ENCODE measurements around the gene GTF3C2. TPM values are rescaled to one million over a fixed set of nuclear protein-coding genes. Genes with fewer than 3 reads are reported as not detected.
A peak's percentile ranks its signal among the peaks of the same experiment; 100 is the strongest.

Gene GTF3C2
- total RNA-seq, 3 donors from 2014 or later = 32.6 to 63.5 (median 55.7) TPM

DNA sequence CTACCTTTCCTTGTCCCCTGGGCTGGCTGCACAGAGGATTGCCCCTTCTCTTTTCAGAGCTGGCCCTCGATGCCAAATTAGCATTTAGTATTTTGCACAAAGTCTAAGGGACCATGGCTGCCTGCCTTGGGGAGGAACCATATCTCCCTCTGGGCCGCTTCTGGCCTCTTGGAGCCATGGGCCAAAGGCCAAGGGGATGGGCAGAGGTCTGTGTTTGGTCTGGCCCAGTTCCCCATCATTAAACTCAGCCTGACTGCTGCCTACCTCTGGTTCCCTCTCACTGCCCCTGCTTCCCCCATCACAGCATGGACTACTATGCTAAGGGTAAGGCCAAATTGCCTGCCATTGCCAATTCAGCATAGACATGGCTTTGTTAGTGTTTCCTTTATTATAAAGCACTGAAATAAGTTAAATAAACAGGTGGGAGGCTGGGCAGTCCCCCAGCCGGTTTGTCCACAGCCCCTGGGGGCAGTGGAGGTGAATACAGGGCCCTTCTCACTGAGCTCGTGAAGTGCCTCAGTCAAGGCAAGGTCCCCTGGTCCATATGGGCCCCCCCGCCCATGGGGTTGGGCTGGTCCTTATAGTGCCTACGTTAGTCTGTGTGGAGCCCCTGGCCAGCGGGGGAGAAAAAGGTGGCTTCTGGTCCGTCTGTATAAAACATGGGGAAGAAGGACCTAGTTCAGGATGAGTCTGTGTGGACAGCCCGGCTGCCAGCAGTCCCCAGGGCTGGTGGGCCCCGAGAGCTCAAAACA lies 20.5 kb upstream of the GTF3C2 start:
- Histone ChIP-seq H3K36me3 (no peaks in the 10 kb centered on the region), H3K9me3 (no peaks in the 10 kb centered on the region), H3K27me3 (no peaks in the 10 kb centered on the region), H3K4me1 (peaks cover 4 to 11% of the 10 kb centered on the region in 2 donors), H3K4me3 (no peak overlapping the region), H3K27ac (no peak overlapping the region)
- intact Hi-C loops (cut with DNase I; ENCODE audit: low total_unique reads) = no loop called here
- no peak for DNase-seq (ENCODE audit: low spot score in 2 of 2)
- TF ChIP-seq, protein P1, sequence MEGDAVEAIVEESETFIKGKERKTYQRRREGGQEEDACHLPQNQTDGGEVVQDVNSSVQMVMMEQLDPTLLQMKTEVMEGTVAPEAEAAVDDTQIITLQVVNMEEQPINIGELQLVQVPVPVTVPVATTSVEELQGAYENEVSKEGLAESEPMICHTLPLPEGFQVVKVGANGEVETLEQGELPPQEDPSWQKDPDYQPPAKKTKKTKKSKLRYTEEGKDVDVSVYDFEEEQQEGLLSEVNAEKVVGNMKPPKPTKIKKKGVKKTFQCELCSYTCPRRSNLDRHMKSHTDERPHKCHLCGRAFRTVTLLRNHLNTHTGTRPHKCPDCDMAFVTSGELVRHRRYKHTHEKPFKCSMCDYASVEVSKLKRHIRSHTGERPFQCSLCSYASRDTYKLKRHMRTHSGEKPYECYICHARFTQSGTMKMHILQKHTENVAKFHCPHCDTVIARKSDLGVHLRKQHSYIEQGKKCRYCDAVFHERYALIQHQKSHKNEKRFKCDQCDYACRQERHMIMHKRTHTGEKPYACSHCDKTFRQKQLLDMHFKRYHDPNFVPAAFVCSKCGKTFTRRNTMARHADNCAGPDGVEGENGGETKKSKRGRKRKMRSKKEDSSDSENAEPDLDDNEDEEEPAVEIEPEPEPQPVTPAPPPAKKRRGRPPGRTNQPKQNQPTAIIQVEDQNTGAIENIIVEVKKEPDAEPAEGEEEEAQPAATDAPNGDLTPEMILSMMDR (IDR thresholded peaks at IDR 0.05) = no peak
- TF ChIP-seq POLR2AphosphoS5 (IDR thresholded peaks at IDR 0.05) = no peak
- TF ChIP-seq POLR2A (IDR thresholded peaks at IDR 0.05) = no peak

DNA sequence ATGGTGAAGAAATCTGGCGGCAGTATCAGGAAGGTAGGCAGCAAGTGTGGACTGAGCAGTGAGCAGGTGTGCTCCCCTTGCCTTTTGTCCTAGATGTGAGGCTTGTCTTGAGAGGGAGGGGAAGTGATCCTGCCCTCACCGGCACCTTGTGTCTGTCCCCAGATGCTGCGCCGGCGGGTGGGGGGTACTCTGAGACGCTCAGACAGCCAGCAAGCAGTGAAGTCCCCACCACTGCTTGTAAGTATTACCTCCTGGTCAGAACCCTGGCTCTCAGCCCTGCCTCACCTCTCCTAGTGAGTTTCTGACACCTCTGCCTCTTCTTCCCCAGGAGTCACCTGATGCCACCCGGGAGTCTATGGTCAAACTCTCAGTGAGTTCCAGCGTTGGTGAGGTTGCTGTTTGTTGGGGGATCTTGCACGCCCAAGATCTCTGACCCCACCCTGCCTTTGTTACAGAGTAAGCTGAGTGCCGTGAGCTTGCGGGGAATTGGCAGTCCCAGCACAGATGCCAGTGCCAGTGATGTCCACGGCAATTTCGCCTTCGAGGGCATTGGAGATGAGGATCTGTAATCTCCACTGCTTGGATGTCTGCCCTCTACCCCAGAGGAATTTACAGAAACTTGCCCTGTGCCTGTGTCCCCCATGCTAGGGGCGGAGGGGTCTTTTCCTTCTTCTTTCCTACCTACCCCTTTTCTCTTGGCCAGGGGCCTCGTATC lies 19.7 kb upstream of the GTF3C2 start:
- TF ChIP-seq, protein P1 (IDR thresholded peaks at IDR 0.05) = no peak
- TF ChIP-seq POLR2A (IDR thresholded peaks at IDR 0.05) (no peak), POLR2AphosphoS5 (IDR thresholded peaks at IDR 0.05) (no peak)
- Histone ChIP-seq H3K27me3 (no peaks in the 10 kb centered on the region), H3K4me1 (peaks cover 4 to 16% of the 10 kb centered on the region in 2 donors), H3K27ac (no peak overlapping the region), H3K36me3 (no peaks in the 10 kb centered on the region), H3K4me3 (no peak overlapping the region), H3K9me3 (no peaks in the 10 kb centered on the region)
- intact Hi-C loops (cut with DNase I; ENCODE audit: low total_unique reads) = no loop called here
- DNase-seq (ENCODE audit: low spot score in 2 of 2) = no peak

- no peaks in the 10 kb centered on the region for H3K9me3 ChIP-seq
- DNase-seq (ENCODE audit: low spot score in 2 of 2) = no peak
- no peaks in the 10 kb centered on the region for H3K27me3 ChIP-seq
- no peak overlapping the region for H3K27ac ChIP-seq
- intact Hi-C loops (cut with DNase I; ENCODE audit: low total_unique reads) = no loop called here
- no peaks in the 10 kb centered on the region for H3K36me3 ChIP-seq
- no peak overlapping the region for H3K4me3 ChIP-seq
- peaks cover 0 to 13% of the 10 kb centered on the region in 2 donors for H3K4me1 ChIP-seq
- TF ChIP-seq, protein P1 (IDR thresholded peaks at IDR 0.05) = no peak
- no peak for TF ChIP-seq POLR2AphosphoS5 (IDR thresholded peaks at IDR 0.05)
- TF ChIP-seq POLR2A (IDR thresholded peaks at IDR 0.05) = no peak
Measured at GRCh38 chr2:27375513-27376099, 19.0 kb upstream of the GTF3C2 start.

GRCh38 chr2:27373567-27373966 lies 17.0 kb upstream of the GTF3C2 start:
- Histone ChIP-seq H3K4me1 (peaks cover 9 to 16% of the 10 kb centered on the region in 2 donors), H3K9me3 (no peaks in the 10 kb centered on the region), H3K27ac (no peak overlapping the region), H3K36me3 (no peaks in the 10 kb centered on the region), H3K4me3 (no peak overlapping the region), H3K27me3 (no peaks in the 10 kb centered on the region)
- intact Hi-C loops (cut with DNase I; ENCODE audit: low total_unique reads) = no loop called here
- no peak for TF ChIP-seq POLR2A (IDR thresholded peaks at IDR 0.05)
- TF ChIP-seq, protein P1 (IDR thresholded peaks at IDR 0.05) = no peak
- no peak for TF ChIP-seq POLR2AphosphoS5 (IDR thresholded peaks at IDR 0.05)
- DNase-seq (ENCODE audit: low spot score in 2 of 2) = no peak

DNA sequence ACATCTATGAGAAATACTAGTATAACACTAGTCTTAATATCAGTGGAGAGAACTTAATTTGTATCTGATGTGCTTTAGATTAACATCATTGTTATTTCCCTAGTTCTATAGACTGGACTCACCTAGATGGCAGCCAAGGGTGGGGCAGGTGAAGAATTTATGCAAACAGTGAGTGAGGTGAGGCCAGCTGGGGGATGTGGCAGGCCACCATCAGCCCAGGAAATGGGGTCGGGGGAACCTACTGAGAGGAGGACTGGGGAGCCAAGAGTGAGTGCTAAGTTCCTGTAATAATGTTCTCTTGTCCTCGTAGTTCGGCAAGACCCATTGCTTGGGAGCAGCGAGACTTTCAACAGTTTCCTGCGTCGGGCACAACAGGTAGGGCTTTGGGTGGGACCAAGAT lies 16.4 kb upstream of the GTF3C2 start:
- Histone ChIP-seq H3K4me3 (no peak overlapping the region), H3K27ac (peak overlapping the region in 1 of 2 donors; percentile 93), H3K9me3 (no peaks in the 10 kb centered on the region), H3K27me3 (no peaks in the 10 kb centered on the region), H3K4me1 (peaks cover 9 to 17% of the 10 kb centered on the region in 2 donors), H3K36me3 (no peaks in the 10 kb centered on the region)
- no peak for TF ChIP-seq POLR2AphosphoS5 (IDR thresholded peaks at IDR 0.05)
- TF ChIP-seq, protein P1 (IDR thresholded peaks at IDR 0.05) = no peak
- no peak for TF ChIP-seq POLR2A (IDR thresholded peaks at IDR 0.05)
- intact Hi-C loops (cut with DNase I; ENCODE audit: low total_unique reads) = no loop called here
- no peak for DNase-seq (ENCODE audit: low spot score in 2 of 2)

All from breast epithelium (tissue), 4 donors.